GM12878 (cell line): ENCODE data around the gene ZNF716. TPM values are rescaled to one million over a fixed set of nuclear protein-coding genes. Genes with fewer than 3 reads are reported as not detected.
"Not testable (repeated sequence)": the region's sequence is repeated elsewhere in the genome, so short reads cannot be mapped to it uniquely, and the experiment has no call there.

Experiments
- ATAC-seq: fragments of 200-7000 bp; cut with Tn5 transposase; 3 replicates; pipeline ENCODE4 v1.9.1; 2020; ENCODE audit warnings: mild to moderate bottlenecking, moderate library complexity
- BruUV-seq: library from RNA; stranded (reverse); fragments of 400-500 nt; replicated peaks from 2 replicates; lab custom pipeline; 2021; lab: Mats Ljungman, UMichigan
- CTCF ChIA-PET: fragments of 300-600 bp; sonication (Branson Sonifier 250); formaldehyde crosslinking; extraction: SDS; loops from one replicate; lab custom pipeline; 2021; ENCODE audit warnings: inconsistent platforms; lab: Yijun Ruan, JAX
- POLR2A ChIA-PET: fragments of 350-600 bp; formaldehyde crosslinking; extraction: SDS; loops from one replicate; lab custom pipeline; 2021; ENCODE audit warnings: inconsistent platforms; lab: Charles Lee
- RAD21 ChIA-PET: fragments of 300-600 bp; sonication (Branson Sonifier 250); formaldehyde crosslinking; loops from one replicate; lab custom pipeline; 2023; ENCODE audit warnings: antibody characterized with exemption; ENCODE audit not compliant: unreplicated experiment; lab: Charles Lee
- SMC1A ChIA-PET: fragments of 300-600 bp; sonication (Branson Sonifier 250); formaldehyde crosslinking; loops from one replicate; lab custom pipeline; 2023; ENCODE audit not compliant: unreplicated experiment, uncharacterized antibody; lab: Charles Lee
- DNase-seq: peaks from one replicate; pipeline ENCODE4 v3.0.0-alpha.2; 2011; ENCODE audit warnings: low read depth, low spot score
- FAIRE-seq: peaks from 3 replicates; lab custom pipeline; 2011; peaks lifted over from hg19 to GRCh38; lab: Jason Lieb, UNC
- H2AFZ ChIP-seq: 2 replicates; pipeline ENCODE4 v1.6.0; 2011; ENCODE audit warnings: low read depth, low read length, control low read depth; ENCODE audit not compliant: control insufficient read depth
- H3K27ac ChIP-seq: 2 replicates; pipeline ENCODE4 v1.5.1; 2011; ENCODE audit warnings: control low read depth; ENCODE audit not compliant: control insufficient read depth, insufficient read depth
- H3K27me3 ChIP-seq, 2 experiments: replicated peaks in 1 of 2; 2 replicates each; pipeline versions ENCODE4 v1.6.0 to v1.6.1; 2011; ENCODE audit warnings: low read length in 1 of 2; ENCODE audit not compliant: control insufficient read depth in 2 of 2, insufficient read depth in 2 of 2
- H3K36me3 ChIP-seq, 2 experiments: 2 replicates each; pipeline ENCODE4 v1.5.1; 2011; ENCODE audit warnings: low read length in 1 of 2; ENCODE audit not compliant: control insufficient read depth in 2 of 2, insufficient read depth in 2 of 2
- H3K4me1 ChIP-seq: 2 replicates; pipeline ENCODE4 v1.6.1; 2011; ENCODE audit warnings: mild to moderate bottlenecking, low read length, moderate library complexity, mixed read lengths; ENCODE audit not compliant: control insufficient read depth, insufficient read depth
- H3K4me2 ChIP-seq: 2 replicates; pipeline ENCODE4 v1.6.0; 2011; ENCODE audit warnings: control low read depth; ENCODE audit not compliant: control insufficient read depth, insufficient read depth
- H3K4me3 ChIP-seq: fragments of 200-600 bp; sonication (generic); 2 replicates; pipeline ENCODE4 v1.5.1; 2016
- H3K79me2 ChIP-seq: 2 replicates; pipeline ENCODE4 v1.6.0; 2011; ENCODE audit warnings: low read length; ENCODE audit not compliant: control insufficient read depth, insufficient read depth
- H3K9ac ChIP-seq: 2 replicates; pipeline ENCODE4 v1.8.0; 2011; ENCODE audit warnings: low read length, control low read depth, mixed read lengths; ENCODE audit not compliant: control insufficient read depth, insufficient read depth
- H3K9me3 ChIP-seq: replicated peaks from 3 replicates; pipeline ENCODE4 v1.5.1; 2011; ENCODE audit warnings: mild to moderate bottlenecking, low read length; ENCODE audit not compliant: control insufficient read depth, insufficient read depth
- H4K20me1 ChIP-seq: 2 replicates; pipeline ENCODE4 v1.6.0; 2011; ENCODE audit not compliant: control insufficient read depth, insufficient read depth
- ATF2 ChIP-seq: IDR thresholded peaks from 2 replicates; pipeline ENCODE4 v1.6.1; 2012; ENCODE audit warnings: low read length, inconsistent platforms
- CBFB ChIP-seq: IDR thresholded peaks from 2 replicates; pipeline ENCODE4 v1.6.1; 2016; ENCODE audit warnings: antibody characterized with exemption, low read depth
- DPF2 ChIP-seq: fragments of 450-650 bp; IDR thresholded peaks from 2 replicates; pipeline ENCODE4 v1.6.1; 2017; ENCODE audit warnings: mild to moderate bottlenecking
- LARP7 ChIP-seq: fragments of 450-650 bp; IDR thresholded peaks from 2 replicates; pipeline ENCODE4 v1.6.1; 2017; ENCODE audit warnings: mild to moderate bottlenecking
- MTA3 ChIP-seq: IDR thresholded peaks from 2 replicates; pipeline ENCODE4 v1.6.1; 2012; ENCODE audit warnings: low read length, inconsistent platforms, borderline replicate concordance
- RB1 ChIP-seq: fragments of 450-650 bp; formaldehyde crosslinking; IDR thresholded peaks from 2 replicates; pipeline ENCODE4 v1.6.1; 2017; ENCODE audit warnings: mild to moderate bottlenecking, borderline replicate concordance
- REST ChIP-seq: IDR thresholded peaks from 2 replicates; pipeline ENCODE4 v1.6.1; 2012; ENCODE audit warnings: mild to moderate bottlenecking, low read depth, low read length
- SIN3A ChIP-seq: IDR thresholded peaks from 2 replicates; pipeline ENCODE4 v1.6.1; 2012; ENCODE audit warnings: low read depth, low read length, improper control_type of control experiment
- TAF1 ChIP-seq: IDR thresholded peaks from 2 replicates; pipeline ENCODE4 v1.6.1; 2011; ENCODE audit warnings: mild to moderate bottlenecking, low read depth, low read length, borderline replicate concordance
- WGBS: methylation state at CpG from one replicate; pipeline ENCODE4 v1.1.6; 2016; ENCODE audit warnings: low lambda C conversion rate; ENCODE audit not compliant: insufficient replicate concordance, insufficient coverage; ENCODE audit errors: missing lambda C conversion rate; 5-methylcytosine and 5-hydroxymethylcytosine counted together
- in situ Hi-C: fragments of 300-500 bp; cut with MboI; formaldehyde crosslinking; loops from 9 replicates; pipeline ENCODE4 v1.14.3; 2018; ENCODE audit warnings: mixed read lengths
- intact Hi-C: fragments of 100-400 bp; cut with micrococcal nuclease; formaldehyde crosslinking; loops from one replicate; pipeline ENCODE4 v1.14.2; 2022; ENCODE audit not compliant: unreplicated experiment
- polyA plus RNA-seq, 11 experiments: library from polyadenylated mRNA; depleted of rRNA in 4 of 11; unstranded in 6 of 11; stranded (reverse) in 5 of 11; fragments of >200 nt; fragmentation: Nextera tagmentation in 4 of 11; fragmentation: Illumina TruSeq in 1 of 11; extraction: Ambion mirVana in 4 of 11; extraction: Trizol in 1 of 11; gene quantifications; 1 replicate in 1 of 11; 2 replicates in 10 of 11; pipeline versions ENCODE4 v1.2.1 to v1.2.3, GENCODE V29; 2011 to 2016; ENCODE audit warnings: inconsistent platforms in 2 of 11, missing spikeins in 2 of 11, low read depth in 1 of 11
- total RNA-seq, 4 experiments: library from RNA; depleted of rRNA in 3 of 4; stranded (reverse); fragments of >200 nt in 3 of 4; fragmentation: Illumina TruSeq in 1 of 4; extraction: Trizol in 1 of 4; gene quantifications; 2 replicates each; pipeline versions ENCODE4 v1.2.1 to v1.2.3, GENCODE V29; 2013 to 2021
- TF ChIP-seq, protein P1 (sequence below): fragments of 450-650 bp; IDR thresholded peaks from 2 replicates; pipeline ENCODE4 v1.6.1; 2017; ENCODE audit warnings: borderline replicate concordance
- TF ChIP-seq, protein P2 (sequence below): fragments of 450-650 bp; IDR thresholded peaks from 2 replicates; pipeline ENCODE4 v1.6.1; 2016; ENCODE audit warnings: mild to moderate bottlenecking

Gene ZNF716
- total and polyA plus RNA-seq, 10 of the 15 experiments (the other 5 are each of a cell fraction or from before 2014, with no cell fraction given) = not detected

DNA sequence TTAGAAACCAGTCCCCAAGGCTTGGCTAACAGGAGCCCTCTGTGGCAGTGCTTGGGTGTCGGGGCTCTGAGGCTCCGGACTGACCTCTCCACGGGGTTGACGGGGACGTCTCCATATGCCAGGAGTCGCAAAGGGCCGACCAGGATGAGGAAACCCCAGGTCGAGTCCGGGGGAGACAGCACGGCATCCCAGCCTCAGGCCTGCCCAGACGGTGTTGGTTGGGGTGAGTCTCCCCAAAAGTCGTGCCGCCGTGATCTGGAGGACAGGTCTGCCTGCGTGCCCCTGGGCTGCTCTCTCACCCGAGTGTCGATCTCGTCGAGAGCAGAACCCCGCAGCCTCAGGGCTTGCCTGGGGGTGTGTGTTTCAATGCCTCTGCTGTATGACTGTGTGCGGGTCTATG lies 35.0 kb downstream of the ZNF716 start:
- H3K4me1 ChIP-seq, DNase-seq, BruUV-seq, SMC1A ChIA-PET, ATAC-seq, POLR2A ChIA-PET, H3K36me3 ChIP-seq, CTCF ChIA-PET, H3K79me2 ChIP-seq, H3K9me3 ChIP-seq, in situ Hi-C loops, H3K9ac ChIP-seq, H3K27ac ChIP-seq, H4K20me1 ChIP-seq, H3K27me3 ChIP-seq, RAD21 ChIA-PET, H3K4me3 ChIP-seq, FAIRE-seq, H3K4me2 ChIP-seq, intact Hi-C loops, H2AFZ ChIP-seq: not testable (repeated sequence)
- 59% methylated on average over 21 of the region's 21 CpGs for WGBS

GRCh38 chr7:57487957-57488356 lies 38.0 kb downstream of the ZNF716 start:
- in situ Hi-C loops = no loop called here
- no peak for FAIRE-seq
- 60% methylated on average over 13 of the region's 13 CpGs for WGBS

More at GRCh38 chr7:57487957-57488356, 38.0 kb downstream of the ZNF716 start:
- no peak for ATAC-seq
- SMC1A ChIA-PET = no interaction called here
- Histone ChIP-seq H3K4me1 (no peaks in the 10 kb centered on the region), H3K9ac (no peak overlapping the region), H3K9me3 (no peaks in the 10 kb centered on the region; the same call in 2 of the 3 replicates), H2AFZ (no peak overlapping the region), H3K4me3 (no peak overlapping the region), H4K20me1 (no peaks in the 10 kb centered on the region), H3K4me2 (no peak overlapping the region), H3K36me3 (no peaks in the 10 kb centered on the region), H3K27me3 (no peaks in the 10 kb centered on the region), H3K27ac (no peak overlapping the region), H3K79me2 (no peaks in the 10 kb centered on the region)
- RAD21 ChIA-PET = no interaction called here
- no peak for DNase-seq
- TF ChIP-seq MTA3 (no peak), ATF2 (no peak), TAF1 (no peak), DPF2 (no peak), SIN3A (no peak), REST (no peak), RB1 (no peak), CBFB (no peak), LARP7 (no peak)
- TF ChIP-seq, protein P1, sequence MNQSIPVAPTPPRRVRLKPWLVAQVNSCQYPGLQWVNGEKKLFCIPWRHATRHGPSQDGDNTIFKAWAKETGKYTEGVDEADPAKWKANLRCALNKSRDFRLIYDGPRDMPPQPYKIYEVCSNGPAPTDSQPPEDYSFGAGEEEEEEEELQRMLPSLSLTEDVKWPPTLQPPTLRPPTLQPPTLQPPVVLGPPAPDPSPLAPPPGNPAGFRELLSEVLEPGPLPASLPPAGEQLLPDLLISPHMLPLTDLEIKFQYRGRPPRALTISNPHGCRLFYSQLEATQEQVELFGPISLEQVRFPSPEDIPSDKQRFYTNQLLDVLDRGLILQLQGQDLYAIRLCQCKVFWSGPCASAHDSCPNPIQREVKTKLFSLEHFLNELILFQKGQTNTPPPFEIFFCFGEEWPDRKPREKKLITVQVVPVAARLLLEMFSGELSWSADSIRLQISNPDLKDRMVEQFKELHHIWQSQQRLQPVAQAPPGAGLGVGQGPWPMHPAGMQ = no peak
- TF ChIP-seq, protein P2, sequence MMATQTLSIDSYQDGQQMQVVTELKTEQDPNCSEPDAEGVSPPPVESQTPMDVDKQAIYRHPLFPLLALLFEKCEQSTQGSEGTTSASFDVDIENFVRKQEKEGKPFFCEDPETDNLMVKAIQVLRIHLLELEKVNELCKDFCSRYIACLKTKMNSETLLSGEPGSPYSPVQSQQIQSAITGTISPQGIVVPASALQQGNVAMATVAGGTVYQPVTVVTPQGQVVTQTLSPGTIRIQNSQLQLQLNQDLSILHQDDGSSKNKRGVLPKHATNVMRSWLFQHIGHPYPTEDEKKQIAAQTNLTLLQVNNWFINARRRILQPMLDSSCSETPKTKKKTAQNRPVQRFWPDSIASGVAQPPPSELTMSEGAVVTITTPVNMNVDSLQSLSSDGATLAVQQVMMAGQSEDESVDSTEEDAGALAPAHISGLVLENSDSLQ = no peak
- CTCF ChIA-PET = no interaction called here
- intact Hi-C loops = no loop called here
- BruUV-seq = no TSS peak
- POLR2A ChIA-PET = no interaction called here
